NCI-H1417 treated with DMSO at 0.1 percent for 48 hours (cell line): ENCODE results near the gene SPIRE1.
A peak's percentile ranks its signal among the peaks of the same experiment; 100 is the strongest.

Experiments used
- DNase-seq: peaks from one replicate; lab custom pipeline; 2025; lab: John Stamatoyannopoulos, UW

The SPIRE1 gene

DNA sequence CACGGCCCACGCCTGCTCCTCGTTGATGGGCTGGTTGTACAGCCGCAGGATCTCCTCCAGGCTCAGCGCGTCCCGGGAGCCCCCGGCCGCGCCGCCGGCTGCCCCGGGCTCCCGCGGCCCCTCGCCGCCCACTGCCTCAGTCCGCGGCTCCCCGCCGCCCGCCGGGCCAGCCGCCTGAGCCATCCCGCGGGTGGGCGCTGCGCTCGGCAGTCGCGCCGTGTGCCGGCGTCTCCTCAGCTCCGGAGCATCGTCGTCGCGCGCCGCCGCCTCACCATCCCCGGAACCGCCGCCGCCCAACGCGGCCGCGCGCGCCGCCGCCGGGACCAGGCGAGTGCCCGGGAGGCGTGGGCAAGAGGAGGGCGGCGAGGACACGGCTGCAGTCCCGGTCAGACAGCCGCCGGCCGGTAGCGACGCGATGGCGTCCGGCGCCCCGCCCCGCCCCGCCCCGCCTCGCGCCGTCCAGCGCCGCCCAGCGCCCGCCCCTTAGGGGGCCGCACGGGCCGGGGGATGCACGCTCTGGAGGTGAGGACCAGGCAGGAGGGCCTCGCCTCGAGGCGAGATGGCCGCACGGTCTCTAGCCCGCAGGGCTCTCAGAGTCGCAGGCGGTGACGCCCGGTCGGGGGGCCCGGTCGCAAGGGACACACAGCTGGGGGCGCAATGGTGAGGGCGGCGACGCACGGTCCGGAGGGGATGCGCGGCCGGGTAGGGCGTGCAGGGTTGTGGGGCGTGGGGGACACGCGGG, at the start of gene SPIRE1:
Gene SPIRE1 (minus strand): TSS at position 424 of the 742 bp plus-strand sequence. CDS start 241 bp downstream, at position 183.
- DNase-seq, result no peak

DNA sequence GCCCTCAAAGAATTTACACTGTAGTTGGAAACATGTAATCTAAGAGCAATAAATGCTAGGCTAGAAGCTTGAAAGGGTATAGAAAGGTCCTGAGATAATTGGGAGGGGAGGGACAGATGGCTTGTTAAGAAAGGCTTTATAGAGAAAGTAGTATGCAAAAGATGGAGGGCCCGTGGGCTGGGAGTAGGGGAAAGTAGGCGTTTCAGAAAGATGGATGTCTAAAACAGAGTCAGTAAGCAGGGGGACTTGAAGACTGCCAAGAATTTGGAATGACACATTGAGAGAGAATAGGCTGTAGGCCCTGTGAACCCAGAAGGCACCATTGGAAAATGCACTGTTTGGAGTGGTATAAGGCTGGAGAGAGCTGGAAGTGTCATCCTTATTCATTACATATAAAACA, 45.8 kb upstream of the SPIRE1 start:
- DNase-seq, result no peak

- no peak for DNase-seq
Observed at GRCh38 chr18:12703096-12703567, 45.2 kb upstream of the SPIRE1 start.

DNA sequence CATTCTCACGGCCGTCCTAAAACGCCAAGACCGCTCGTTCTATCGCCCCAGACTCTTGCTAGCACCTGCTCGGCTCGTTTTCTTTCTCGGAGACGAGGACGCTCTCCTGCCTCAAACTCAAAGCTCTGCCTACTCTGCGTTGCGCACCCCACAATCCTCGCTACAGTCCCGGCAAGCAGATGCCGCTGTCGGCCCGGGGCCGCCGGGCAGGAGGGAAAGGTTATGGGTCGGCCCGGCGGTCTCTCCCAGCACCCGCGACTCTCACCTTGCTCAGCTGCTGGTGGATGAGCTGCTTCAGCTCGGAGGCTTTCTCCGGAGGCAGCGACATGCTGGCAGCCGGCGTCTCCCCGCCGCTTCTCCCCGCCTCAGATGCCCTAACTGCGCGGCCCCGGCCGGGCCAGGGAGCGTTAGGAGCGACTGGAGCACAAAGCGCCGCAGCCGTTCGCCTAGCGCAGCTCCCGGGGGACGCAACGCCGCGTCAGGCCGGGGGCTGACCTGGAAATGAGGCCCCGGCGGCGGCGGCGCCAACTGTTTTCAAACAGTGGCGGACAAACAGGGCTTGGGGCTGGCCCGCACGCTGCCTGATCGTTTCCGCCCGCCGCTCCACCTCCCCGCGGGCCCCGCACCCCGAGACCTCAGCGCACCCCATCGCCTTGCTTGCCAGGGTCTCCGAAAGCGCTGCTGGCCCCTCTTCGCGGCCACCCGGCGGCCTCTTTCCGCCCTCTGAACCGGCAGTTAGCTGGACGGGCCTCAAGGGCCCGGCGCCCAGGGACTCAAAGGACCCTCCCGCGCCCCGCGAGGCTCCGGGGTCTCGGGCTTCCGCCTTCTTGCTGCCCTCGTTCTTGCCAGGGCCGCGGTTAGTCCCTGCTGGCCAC, 44.6 kb upstream of the SPIRE1 start, which contains the start of the genes CEP76 and PSMG2:
Gene CEP76 (minus strand): TSS at position 503 of the 875 bp plus-strand sequence. CDS start 175 bp downstream, at position 328.
Gene PSMG2 (plus strand): TSS at position 822 of the 875 bp plus-strand sequence. CDS start 66 bp downstream, outside the sequence.
- DNase-seq, result peak; percentile 74

DNA sequence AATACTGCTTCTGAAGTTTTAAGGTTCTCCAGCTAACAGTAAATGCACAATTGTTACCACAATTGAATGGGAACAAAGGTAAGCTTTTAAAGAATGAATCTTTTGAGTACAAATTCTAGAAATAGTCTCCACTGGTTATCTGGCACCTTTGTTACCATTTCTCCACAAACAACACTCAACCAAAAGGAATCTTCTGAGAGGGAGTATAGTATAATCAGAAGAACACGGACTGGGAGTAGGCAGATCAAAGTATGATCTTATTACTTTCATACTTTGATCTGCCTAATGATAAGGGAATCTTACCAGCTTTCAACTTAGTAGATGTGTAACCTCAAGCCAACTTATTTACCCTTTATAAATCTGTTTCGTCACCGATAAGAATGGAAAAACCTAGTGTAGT, 43.3 kb upstream of the SPIRE1 start:
- DNase-seq, result no peak

- no peak for DNase-seq
Observed at GRCh38 chr18:12699747-12700146, 41.8 kb upstream of the SPIRE1 start.

- DNase-seq, result no peak
Observed at GRCh38 chr18:12694032-12694431, 36.1 kb upstream of the SPIRE1 start.

- no peak for DNase-seq
Observed at GRCh38 chr18:12692206-12692605, 34.3 kb upstream of the SPIRE1 start.

DNA sequence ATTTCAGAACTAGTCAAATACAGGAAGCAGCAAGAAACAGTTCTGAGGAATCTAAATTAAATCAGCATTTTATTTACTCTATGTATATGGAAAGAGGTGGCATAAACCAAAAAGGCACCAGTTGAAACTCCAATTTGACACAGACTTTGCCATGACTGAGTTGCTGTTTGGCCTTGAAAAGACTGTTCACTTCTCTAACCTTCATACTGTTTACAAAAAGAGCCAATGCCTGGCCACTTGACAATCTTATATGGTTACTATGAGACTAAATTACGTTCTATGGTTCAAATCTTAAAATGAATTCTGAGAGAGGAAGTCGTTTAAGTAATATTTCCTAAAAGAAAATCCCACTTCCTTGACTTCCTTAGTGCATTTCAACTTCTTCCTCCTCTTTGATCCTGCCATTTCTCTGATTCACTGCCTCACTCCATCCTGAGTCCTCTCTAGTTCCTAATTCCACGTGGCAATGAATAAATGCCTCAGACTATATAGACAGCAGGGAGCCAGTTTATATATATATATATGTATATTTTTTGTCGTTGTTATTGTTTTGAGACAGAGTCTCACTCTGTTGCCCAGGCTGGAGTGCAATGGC, 31.4 kb upstream of the SPIRE1 start:
- DNase-seq, result no peak

- DNase-seq, result no peak
Observed at GRCh38 chr18:12686100-12686499, 28.2 kb upstream of the SPIRE1 start.

GRCh38 chr18:12679183-12679786, 21.4 kb upstream of the SPIRE1 start:
- DNase-seq, result no peak

- DNase-seq, result no peak
Observed at GRCh38 chr18:12668041-12668440, 10.1 kb upstream of the SPIRE1 start.

GRCh38 chr18:12659904-12660605, 2.1 kb upstream of the SPIRE1 start:
- DNase-seq, result peak; percentile 48

- no peak for DNase-seq
Observed at GRCh38 chr18:12658426-12659138, 675 bp upstream of the SPIRE1 start.

DNA sequence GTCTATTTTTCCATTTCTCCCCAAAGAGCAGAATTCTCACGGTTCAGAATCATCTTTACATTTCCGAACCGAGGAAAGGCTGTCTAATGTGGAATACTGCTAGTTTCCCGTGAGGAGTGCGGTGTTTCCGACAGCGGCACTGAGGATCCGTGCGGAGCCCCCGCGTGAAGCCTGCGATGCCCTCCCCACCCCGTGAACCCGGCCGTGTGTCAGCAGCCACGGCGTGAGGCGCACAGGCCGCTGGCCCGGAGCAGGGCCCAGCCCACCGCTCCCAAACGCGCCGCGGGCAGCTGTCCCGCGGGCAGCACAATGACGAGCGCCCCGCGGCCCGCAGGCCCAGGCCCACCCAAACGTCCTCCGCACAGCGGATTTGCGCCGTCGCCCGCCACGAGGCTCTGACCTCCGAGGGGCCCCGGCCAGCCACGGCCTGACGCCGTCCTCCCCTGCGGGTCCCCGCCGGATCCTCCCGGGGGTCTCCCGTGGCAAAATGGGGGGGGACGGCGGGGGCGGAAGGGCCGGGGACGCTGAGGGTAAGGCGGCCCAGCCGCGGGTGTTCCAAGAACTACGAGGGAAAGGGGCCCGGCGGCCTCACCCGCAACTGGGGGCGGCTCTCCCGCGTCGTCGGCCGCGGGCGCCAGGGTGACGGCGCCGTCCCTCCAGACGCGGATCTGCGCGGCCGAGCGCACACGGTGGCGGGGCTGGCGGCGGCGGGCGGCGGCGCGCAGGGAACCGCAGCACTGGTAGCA, 796 bp downstream of the SPIRE1 start:
- no peak for DNase-seq

DNA sequence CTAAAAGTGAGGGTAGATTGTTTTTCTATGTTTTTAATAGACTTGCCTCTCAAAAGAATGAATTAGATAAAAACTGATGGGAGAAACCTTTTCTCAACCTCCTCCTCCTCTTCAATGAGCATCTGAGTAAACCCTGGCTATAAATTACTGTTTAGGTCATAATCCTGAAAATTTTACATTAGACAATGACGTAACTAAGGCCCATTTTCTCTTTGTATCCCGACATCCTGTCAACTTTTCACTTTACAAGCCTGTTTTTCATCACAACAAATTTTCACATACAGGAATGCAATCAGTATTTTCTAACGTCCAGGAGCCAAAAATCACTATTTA, 1.3 kb downstream of the SPIRE1 start:
- DNase-seq, result no peak

DNA sequence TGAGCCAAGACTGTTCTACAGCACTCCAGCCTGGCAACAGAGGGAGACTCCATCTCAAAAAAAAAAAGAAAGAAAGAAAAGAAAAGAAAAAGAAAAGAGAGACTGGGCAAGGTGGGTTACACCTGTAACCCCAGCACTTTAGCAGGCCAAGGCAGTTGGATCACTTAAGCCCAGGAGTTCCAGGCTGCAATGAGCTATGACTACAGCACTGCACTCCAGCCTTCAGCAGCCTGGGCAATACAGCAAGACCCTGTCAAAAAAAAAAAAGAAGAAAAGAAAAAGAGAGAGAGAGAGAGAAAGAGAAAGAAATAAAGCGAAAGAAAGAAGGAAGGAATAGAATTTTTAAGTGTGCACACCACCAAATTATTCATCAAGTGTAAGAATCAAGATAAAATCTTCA, 2.9 kb downstream of the SPIRE1 start:
- DNase-seq, result no peak

DNA sequence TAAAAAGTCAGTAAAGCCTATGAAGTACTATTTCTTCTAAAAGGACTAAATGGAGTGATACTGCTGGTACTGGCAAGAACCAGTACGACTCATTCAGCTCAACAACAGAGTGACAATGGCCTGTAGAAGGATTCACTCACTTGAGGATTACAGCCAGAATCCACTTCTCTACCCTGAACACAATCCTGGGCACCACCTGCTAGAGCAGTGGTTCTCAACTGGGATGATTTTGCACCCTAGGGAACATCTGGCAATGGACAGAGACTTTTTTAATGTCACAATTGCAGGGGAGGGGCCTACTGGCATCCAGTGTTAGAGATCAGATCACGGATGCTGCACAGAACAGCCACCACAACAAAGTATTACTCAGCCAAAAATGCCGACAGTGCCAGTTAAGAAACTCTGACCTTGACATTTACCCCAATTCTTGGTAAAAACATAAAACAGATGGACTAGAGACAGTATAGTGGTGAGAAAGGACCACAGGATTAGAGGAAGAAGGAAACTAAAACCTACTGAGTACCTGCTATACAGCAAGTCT, 5.0 kb downstream of the SPIRE1 start:
- DNase-seq, result no peak

- DNase-seq, result no peak
Observed at GRCh38 chr18:12651651-12652050, 6.3 kb downstream of the SPIRE1 start.

GRCh38 chr18:12647773-12648172, 10.1 kb downstream of the SPIRE1 start:
- no peak for DNase-seq
